Measurements from ENCODE around the gene ZNF407.

Gene ZNF407

GRCh38 chr18:74604361-74604760, 6.7 kb downstream of the ZNF407 start:
- TF ChIP-seq GLIS3 (CRISPR knock-in tag; IDR thresholded peaks at IDR 0.05) = no peak
- TF ChIP-seq TOX (CRISPR knock-in tag; IDR thresholded peaks at IDR 0.05; ENCODE audit: borderline replicate concordance) = no peak
- TF ChIP-seq TCF4 (CRISPR knock-in tag; IDR thresholded peaks at IDR 0.05; ENCODE audit: borderline replicate concordance) = no peak
- no peak for TF ChIP-seq PATZ1 (CRISPR knock-in tag; IDR thresholded peaks at IDR 0.05; ENCODE audit: borderline replicate concordance)
- no peak for TF ChIP-seq CSRNP3 (CRISPR knock-in tag; IDR thresholded peaks at IDR 0.05)
- no peak for TF ChIP-seq OSR1 (CRISPR knock-in tag; IDR thresholded peaks at IDR 0.05)
- no peak for TF ChIP-seq BACH2 (CRISPR knock-in tag; IDR thresholded peaks at IDR 0.05; ENCODE audit: borderline replicate concordance)
- ATAC-seq = peak; percentile 20; the same call in 2 of the 3 replicates

GRCh38 chr18:74604774-74605173, 7.1 kb downstream of the ZNF407 start:
- TF ChIP-seq CREB5 (CRISPR knock-in tag; IDR thresholded peaks at IDR 0.05; ENCODE audit: low read depth) (no peak), ZFP30 (CRISPR knock-in tag; IDR thresholded peaks at IDR 0.05) (no peak)

GRCh38 chr18:74608681-74609080, 11.0 kb downstream of the ZNF407 start:
- no peak for ATAC-seq
- no peak for TF ChIP-seq ISL1 (CRISPR knock-in tag; IDR thresholded peaks at IDR 0.05)
- no peak for TF ChIP-seq ZNF70 (CRISPR knock-in tag; IDR thresholded peaks at IDR 0.05)
- no peak for TF ChIP-seq CSRNP3 (CRISPR knock-in tag; IDR thresholded peaks at IDR 0.05)
- no peak for TF ChIP-seq ZFP30 (CRISPR knock-in tag; IDR thresholded peaks at IDR 0.05)

More at GRCh38 chr18:74604774-74605173, 7.1 kb downstream of the ZNF407 start:
- ATAC-seq = peak; percentile 92

GRCh38 chr18:74609535-74609934, 11.9 kb downstream of the ZNF407 start:
- TF ChIP-seq RARB (CRISPR knock-in tag; IDR thresholded peaks at IDR 0.05) (no peak), ZFP3 (CRISPR knock-in tag; IDR thresholded peaks at IDR 0.05) (no peak), TSHZ2 (CRISPR knock-in tag; IDR thresholded peaks at IDR 0.05) (no peak), PATZ1 (CRISPR knock-in tag; IDR thresholded peaks at IDR 0.05; ENCODE audit: borderline replicate concordance) (no peak), PPARA (CRISPR knock-in tag; IDR thresholded peaks at IDR 0.05; ENCODE audit: borderline replicate concordance) (no peak), TCF4 (CRISPR knock-in tag; IDR thresholded peaks at IDR 0.05; ENCODE audit: borderline replicate concordance) (no peak), ESRRG (CRISPR knock-in tag; IDR thresholded peaks at IDR 0.05) (no peak), ZC3H10 (CRISPR knock-in tag; IDR thresholded peaks at IDR 0.05) (no peak), CREB5 (CRISPR knock-in tag; IDR thresholded peaks at IDR 0.05; ENCODE audit: low read depth) (no peak), ZNF8 (CRISPR knock-in tag; IDR thresholded peaks at IDR 0.05) (no peak)
- no peak for ATAC-seq
